Esophagus muscularis mucosa (tissue), 4 donors: ENCODE measurements around the gene DNAJB1.

Experiments used
- CTCF ChIP-seq, 3 experiments: fragments of 200-600 bp in 2 of 3; fragments of 450-650 bp in 1 of 3; sonication (generic) in 2 of 3; IDR thresholded peaks; one replicate each; pipeline ENCODE4 v1.5.1; 2017 to 2019; ENCODE audit warnings: antibody characterized with exemption in 3 of 3, mild to moderate bottlenecking in 2 of 3, moderate library complexity in 1 of 3
- EP300 ChIP-seq: sonication (generic); formaldehyde crosslinking; IDR thresholded peaks from one replicate; pipeline ENCODE4 v1.6.1; 2017; ENCODE audit warnings: antibody characterized with exemption
- POLR2A ChIP-seq: fragments of 450-650 bp; IDR thresholded peaks from one replicate; pipeline ENCODE4 v1.6.1; 2017; ENCODE audit warnings: antibody characterized with exemption, moderate library complexity, mild to moderate bottlenecking, low read depth
- POLR2AphosphoS5 ChIP-seq, 2 donors: sonication (generic); formaldehyde crosslinking; IDR thresholded peaks; one replicate each; pipeline ENCODE4 v1.6.1; 2017; ENCODE audit warnings: antibody characterized with exemption in 2 of 2

- TF ChIP-seq POLR2A (no peak), POLR2AphosphoS5 (IDR thresholded peaks at IDR 0.05) (no peak), CTCF (IDR thresholded peaks at IDR 0.05) (no peak), EP300 (no peak)
These were observed 44.1 kb downstream of the DNAJB1 start for GRCh38 chr19:14473978-14474578.
